ENCODE measurements around the gene PCSK9.

- TF ChIP-seq CTCF (IDR thresholded peaks at IDR 0.05), result no peak
- no peak for TF ChIP-seq NFE2L2 (conservative IDR thresholded peaks at IDR 0.05; ENCODE audit: low read length)
- TF ChIP-seq POLR2AphosphoS2 (conservative IDR thresholded peaks at IDR 0.05; ENCODE audit: low read length), result no peak
- TF ChIP-seq HOXA7 (CRISPR knock-in tag; IDR thresholded peaks at IDR 0.05), result no peak
Observed at GRCh38 chr1:54990916-54991315, 48.4 kb upstream of the PCSK9 start.

Measured in A549 (cell line).